ENCODE data around the gene MCC.
A peak's percentile ranks its signal among the peaks of the same experiment; 100 is the strongest.

The MCC gene

DNA sequence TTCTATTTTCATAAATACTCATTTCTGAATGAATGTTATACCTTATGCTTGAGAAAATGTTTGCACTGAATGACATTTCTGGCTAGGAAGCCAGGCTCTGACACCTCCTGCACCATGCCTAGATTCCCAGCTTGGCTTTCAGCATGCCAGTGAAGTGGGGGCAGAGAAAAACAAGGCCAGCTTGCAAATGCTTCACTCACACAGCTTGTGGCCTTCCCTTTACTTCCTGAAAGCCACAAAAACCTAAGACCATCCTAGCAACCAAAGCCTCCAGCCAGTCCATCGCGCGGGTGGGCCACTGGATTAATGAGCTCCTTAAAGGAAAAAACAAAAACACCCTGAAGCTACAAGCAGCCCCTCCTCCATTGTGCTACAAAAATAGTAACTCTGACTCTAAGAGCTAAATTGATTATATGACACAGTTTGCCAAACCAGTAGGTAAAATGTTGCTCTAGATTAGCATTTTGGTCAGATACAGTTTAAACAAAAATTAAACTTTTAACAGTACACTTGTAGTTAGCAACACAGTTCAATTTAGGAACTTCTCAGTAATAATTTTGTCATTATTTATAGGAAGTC, 213.3 kb downstream of the MCC start:
- H3K4me2 ChIP-seq (ENCODE audit: low read length), result no peak overlapping the region
- H3K14ac ChIP-seq (ENCODE audit: low read length), result no peak overlapping the region
- H3K23ac ChIP-seq (ENCODE audit: low read length), result no peak overlapping the region
- no peak overlapping the region for H3K4me3 ChIP-seq (ENCODE audit: low read depth, low read length)
- no peak overlapping the region for H3K18ac ChIP-seq (ENCODE audit: low read length)
- H3K79me1 ChIP-seq (ENCODE audit: low read length), result no peaks in the 10 kb centered on the region
- H4K91ac ChIP-seq (ENCODE audit: low read depth, low read length), result no peak overlapping the region
- H3K9me3 ChIP-seq (ENCODE audit: insufficient read depth, low read depth, low read length), result no peaks in the 10 kb centered on the region
- H3K4me1 ChIP-seq (ENCODE audit: control insufficient read depth in 1 of 2, insufficient read depth in 2 of 2, low read length in 2 of 2), result peaks cover 4 to 6% of the 10 kb centered on the region in 2 experiments
- no peak overlapping the region for H3K9ac ChIP-seq (ENCODE audit: low read length)
- H2BK5ac ChIP-seq (ENCODE audit: low read depth, low read length, poor library complexity), result no peak overlapping the region
- no peak overlapping the region for H2AK5ac ChIP-seq (ENCODE audit: low read length)
- H3K27ac ChIP-seq (ENCODE audit: low read depth, low read length), result no peak overlapping the region
- H4K8ac ChIP-seq (ENCODE audit: low read depth, low read length), result no peak overlapping the region
- peak overlapping the region; percentile 23 for H3K4ac ChIP-seq (ENCODE audit: low read depth, low read length)
- no CpG with 5 or more reads among the region's 3 CpGs for WGBS (ENCODE audit: extremely low coverage, insufficient coverage, insufficient read length)
- H3K27me3 ChIP-seq (ENCODE audit: insufficient read depth, low read length), result no peaks in the 10 kb centered on the region
- no peak overlapping the region for H4K12ac ChIP-seq (ENCODE audit: low read depth, low read length)
- H3K79me2 ChIP-seq (ENCODE audit: control insufficient read depth, insufficient read depth, low read length, poor library complexity), result no peaks in the 10 kb centered on the region
- H2BK120ac ChIP-seq (ENCODE audit: insufficient read depth, low read length, poor library complexity), result no peak overlapping the region
- H3K36me3 ChIP-seq (ENCODE audit: control insufficient read depth in 1 of 2, insufficient read depth in 2 of 2, low read length in 2 of 2), result no peaks in the 10 kb centered on the region
- no peak overlapping the region for H2BK12ac ChIP-seq (ENCODE audit: low read length)
- H2AFZ ChIP-seq (ENCODE audit: insufficient read depth, low read length, poor library complexity), result no peak overlapping the region
- no peak for DNase-seq

DNA sequence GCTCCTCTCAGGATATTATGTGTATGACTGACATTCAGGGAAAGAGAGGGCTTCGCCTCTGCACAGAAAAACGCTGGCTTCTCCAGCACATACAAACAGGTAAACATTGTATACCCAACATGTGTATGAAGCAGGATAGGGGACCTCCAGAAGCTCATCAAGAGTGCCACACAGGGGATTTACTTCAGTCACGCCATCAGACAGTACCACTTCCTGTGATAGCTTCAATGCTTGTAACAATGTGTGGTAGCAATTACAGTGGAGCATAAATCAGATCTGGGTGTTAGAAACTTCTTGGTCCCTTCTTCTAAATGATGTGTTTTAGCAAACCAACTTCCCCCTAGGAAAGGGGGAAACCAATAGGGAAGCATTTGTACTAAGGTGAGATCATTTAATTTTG, 214.3 kb downstream of the MCC start:
- no peak overlapping the region for H3K4me3 ChIP-seq (ENCODE audit: low read depth, low read length)
- H2AFZ ChIP-seq (ENCODE audit: insufficient read depth, low read length, poor library complexity), result no peak overlapping the region
- H3K79me2 ChIP-seq (ENCODE audit: control insufficient read depth, insufficient read depth, low read length, poor library complexity), result no peaks in the 10 kb centered on the region
- H3K27ac ChIP-seq (ENCODE audit: low read depth, low read length), result no peak overlapping the region
- no peak overlapping the region for H4K8ac ChIP-seq (ENCODE audit: low read depth, low read length)
- no peak for DNase-seq
- no peak overlapping the region for H3K14ac ChIP-seq (ENCODE audit: low read length)
- peak overlapping the region; percentile 30 for H3K23ac ChIP-seq (ENCODE audit: low read length)
- no peaks in the 10 kb centered on the region for H3K79me1 ChIP-seq (ENCODE audit: low read length)
- H3K9me3 ChIP-seq (ENCODE audit: insufficient read depth, low read depth, low read length), result no peaks in the 10 kb centered on the region
- H3K18ac ChIP-seq (ENCODE audit: low read length), result no peak overlapping the region
- WGBS (ENCODE audit: extremely low coverage, insufficient coverage, insufficient read length), result no CpG with 5 or more reads among the region's 3 CpGs
- no peak overlapping the region for H3K4me2 ChIP-seq (ENCODE audit: low read length)
- no peak overlapping the region for H2BK5ac ChIP-seq (ENCODE audit: low read depth, low read length, poor library complexity)
- peaks cover 4 to 6% of the 10 kb centered on the region in 2 experiments for H3K4me1 ChIP-seq (ENCODE audit: control insufficient read depth in 1 of 2, insufficient read depth in 2 of 2, low read length in 2 of 2)
- H3K9ac ChIP-seq (ENCODE audit: low read length), result no peak overlapping the region
- H2BK12ac ChIP-seq (ENCODE audit: low read length), result no peak overlapping the region
- H4K91ac ChIP-seq (ENCODE audit: low read depth, low read length), result no peak overlapping the region
- no peak overlapping the region for H2BK120ac ChIP-seq (ENCODE audit: insufficient read depth, low read length, poor library complexity)
- no peaks in the 10 kb centered on the region for H3K36me3 ChIP-seq (ENCODE audit: control insufficient read depth in 1 of 2, insufficient read depth in 2 of 2, low read length in 2 of 2)
- no peak overlapping the region for H2AK5ac ChIP-seq (ENCODE audit: low read length)
- H4K12ac ChIP-seq (ENCODE audit: low read depth, low read length), result no peak overlapping the region
- no peaks in the 10 kb centered on the region for H3K27me3 ChIP-seq (ENCODE audit: insufficient read depth, low read length)
- H3K4ac ChIP-seq (ENCODE audit: low read depth, low read length), result no peak overlapping the region

DNA sequence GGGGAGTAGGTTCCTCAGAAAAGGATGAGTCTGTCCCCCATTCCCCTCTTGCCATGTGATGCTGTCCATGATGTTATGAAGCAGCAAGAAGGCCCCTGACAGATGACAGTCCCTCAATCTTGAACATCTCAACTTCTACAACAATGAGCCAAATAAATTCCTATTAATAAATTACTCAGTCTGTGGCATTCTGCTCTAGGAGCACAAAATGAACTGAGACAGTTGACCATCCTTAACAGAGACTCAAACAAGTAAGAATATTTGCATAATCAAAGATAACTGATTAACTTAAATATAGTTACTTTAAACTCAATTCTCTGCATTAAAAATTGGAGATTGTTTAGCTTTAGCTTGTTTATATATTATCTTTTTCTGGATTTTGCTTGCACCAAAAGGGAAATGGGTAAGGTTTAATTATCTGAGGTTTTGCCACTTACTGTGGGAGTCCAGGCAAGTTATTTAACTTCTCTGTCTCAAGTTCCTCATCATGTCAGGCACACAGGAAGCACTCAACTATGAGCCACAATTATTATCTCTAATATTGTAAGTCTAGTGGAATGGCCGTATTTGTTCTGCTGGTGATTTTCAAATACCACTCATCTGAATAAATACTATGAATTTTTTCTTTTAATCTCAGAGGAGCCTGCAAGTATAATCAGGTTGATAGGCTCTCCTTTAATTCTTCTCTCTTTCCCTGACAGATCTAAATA, 216.4 kb downstream of the MCC start:
- no peak overlapping the region for H2AFZ ChIP-seq (ENCODE audit: insufficient read depth, low read length, poor library complexity)
- no peak overlapping the region for H3K4me3 ChIP-seq (ENCODE audit: low read depth, low read length)
- no peaks in the 10 kb centered on the region for H3K27me3 ChIP-seq (ENCODE audit: insufficient read depth, low read length)
- H3K4ac ChIP-seq (ENCODE audit: low read depth, low read length), result no peak overlapping the region
- H3K23ac ChIP-seq (ENCODE audit: low read length), result no peak overlapping the region
- H2AK5ac ChIP-seq (ENCODE audit: low read length), result no peak overlapping the region
- H3K36me3 ChIP-seq (ENCODE audit: control insufficient read depth in 1 of 2, insufficient read depth in 2 of 2, low read length in 2 of 2), result no peaks in the 10 kb centered on the region
- H3K18ac ChIP-seq (ENCODE audit: low read length), result no peak overlapping the region
- H3K79me1 ChIP-seq (ENCODE audit: low read length), result no peaks in the 10 kb centered on the region
- no peak for DNase-seq
- no peak overlapping the region for H3K9ac ChIP-seq (ENCODE audit: low read length)
- no peak overlapping the region for H2BK120ac ChIP-seq (ENCODE audit: insufficient read depth, low read length, poor library complexity)
- H3K9me3 ChIP-seq (ENCODE audit: insufficient read depth, low read depth, low read length), result no peaks in the 10 kb centered on the region
- H4K8ac ChIP-seq (ENCODE audit: low read depth, low read length), result no peak overlapping the region
- no peak overlapping the region for H4K91ac ChIP-seq (ENCODE audit: low read depth, low read length)
- H3K14ac ChIP-seq (ENCODE audit: low read length), result no peak overlapping the region
- no peak overlapping the region for H2BK5ac ChIP-seq (ENCODE audit: low read depth, low read length, poor library complexity)
- H3K4me1 ChIP-seq (ENCODE audit: control insufficient read depth in 1 of 2, insufficient read depth in 2 of 2, low read length in 2 of 2), result peaks cover 4 to 9% of the 10 kb centered on the region in 2 experiments
- no peak overlapping the region for H3K27ac ChIP-seq (ENCODE audit: low read depth, low read length)
- WGBS (ENCODE audit: extremely low coverage, insufficient coverage, insufficient read length), result no CpG with 5 or more reads among the region's 1 CpG
- H3K4me2 ChIP-seq (ENCODE audit: low read length), result no peak overlapping the region
- no peak overlapping the region for H4K12ac ChIP-seq (ENCODE audit: low read depth, low read length)
- no peak overlapping the region for H2BK12ac ChIP-seq (ENCODE audit: low read length)
- no peaks in the 10 kb centered on the region for H3K79me2 ChIP-seq (ENCODE audit: control insufficient read depth, insufficient read depth, low read length, poor library complexity)

DNA sequence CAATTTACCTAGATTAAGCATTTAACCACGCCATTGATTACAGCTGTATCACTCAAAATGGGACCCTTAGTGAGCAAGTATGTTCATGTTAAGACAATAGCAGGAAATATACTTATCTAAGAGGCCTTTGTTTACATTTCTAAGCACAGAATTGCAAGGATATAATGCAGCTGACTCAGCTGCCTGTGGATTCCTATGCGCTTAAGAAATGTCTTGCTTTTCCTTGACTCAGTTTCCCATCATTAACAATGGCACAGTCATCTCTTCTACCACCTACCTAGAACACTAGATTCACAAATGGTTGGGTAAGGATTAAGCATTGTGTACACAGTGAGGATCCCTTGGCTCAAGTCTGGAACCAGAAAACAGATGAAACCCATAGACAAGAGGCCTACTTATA, 217.2 kb downstream of the MCC start:
- no peaks in the 10 kb centered on the region for H3K36me3 ChIP-seq (ENCODE audit: control insufficient read depth in 1 of 2, insufficient read depth in 2 of 2, low read length in 2 of 2)
- no peak overlapping the region for H2AFZ ChIP-seq (ENCODE audit: insufficient read depth, low read length, poor library complexity)
- no peaks in the 10 kb centered on the region for H3K27me3 ChIP-seq (ENCODE audit: insufficient read depth, low read length)
- H3K4me2 ChIP-seq (ENCODE audit: low read length), result no peak overlapping the region
- H3K79me1 ChIP-seq (ENCODE audit: low read length), result no peaks in the 10 kb centered on the region
- H3K4ac ChIP-seq (ENCODE audit: low read depth, low read length), result no peak overlapping the region
- H3K9ac ChIP-seq (ENCODE audit: low read length), result no peak overlapping the region
- H2BK5ac ChIP-seq (ENCODE audit: low read depth, low read length, poor library complexity), result no peak overlapping the region
- H3K4me3 ChIP-seq (ENCODE audit: low read depth, low read length), result no peak overlapping the region
- no peak overlapping the region for H3K14ac ChIP-seq (ENCODE audit: low read length)
- no peaks in the 10 kb centered on the region for H3K9me3 ChIP-seq (ENCODE audit: insufficient read depth, low read depth, low read length)
- no peak overlapping the region for H3K18ac ChIP-seq (ENCODE audit: low read length)
- no peak overlapping the region for H4K12ac ChIP-seq (ENCODE audit: low read depth, low read length)
- H3K27ac ChIP-seq (ENCODE audit: low read depth, low read length), result no peak overlapping the region
- no CpG with 5 or more reads among the region's 2 CpGs for WGBS (ENCODE audit: extremely low coverage, insufficient coverage, insufficient read length)
- no peaks in the 10 kb centered on the region for H3K79me2 ChIP-seq (ENCODE audit: control insufficient read depth, insufficient read depth, low read length, poor library complexity)
- H2BK120ac ChIP-seq (ENCODE audit: insufficient read depth, low read length, poor library complexity), result no peak overlapping the region
- H3K4me1 ChIP-seq (ENCODE audit: control insufficient read depth in 1 of 2, insufficient read depth in 2 of 2, low read length in 2 of 2), result peaks cover 4 to 9% of the 10 kb centered on the region in 2 experiments
- H4K8ac ChIP-seq (ENCODE audit: low read depth, low read length), result no peak overlapping the region
- H3K23ac ChIP-seq (ENCODE audit: low read length), result no peak overlapping the region
- H4K91ac ChIP-seq (ENCODE audit: low read depth, low read length), result no peak overlapping the region
- H2BK12ac ChIP-seq (ENCODE audit: low read length), result no peak overlapping the region
- no peak overlapping the region for H2AK5ac ChIP-seq (ENCODE audit: low read length)
- no peak for DNase-seq
